ENCODE measurements around the gene ULBP1.
"Not testable (repeated sequence)": the region's sequence is repeated elsewhere in the genome, so short reads cannot be mapped to it uniquely, and the experiment has no call there.

ULBP1 gene

DNA sequence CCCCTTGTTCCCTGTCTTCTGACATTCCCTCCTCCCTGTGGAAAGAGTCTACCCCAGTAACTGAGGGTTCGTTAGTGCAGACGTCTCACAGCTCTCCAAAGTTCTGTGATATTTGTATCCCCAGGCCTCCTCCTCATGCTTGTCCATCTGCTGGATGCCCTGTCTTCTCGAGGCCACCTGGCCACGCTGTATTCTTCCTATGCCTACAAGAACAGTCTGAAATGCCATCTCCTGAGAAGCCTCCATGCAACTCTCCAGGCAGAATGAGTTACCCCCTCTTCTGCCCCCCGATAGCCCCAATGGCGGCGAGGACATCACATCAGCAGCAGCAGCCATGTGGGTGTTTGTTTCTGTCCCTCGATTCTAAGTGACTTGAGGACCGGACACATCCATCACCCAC is 12.6 kb upstream of the ULBP1 start:
- Histone ChIP-seq H3K79me1 (ENCODE audit: low read depth, low read length) (no peaks in the 10 kb centered on the region), H3K14ac (ENCODE audit: low read length) (no peak overlapping the region), H2BK12ac (ENCODE audit: low read length) (no peak overlapping the region), H3K18ac (ENCODE audit: low read length) (no peak overlapping the region), H3K4me2 (ENCODE audit: insufficient read depth, low read length, poor library complexity, severe bottlenecking) (no peak overlapping the region), H3K9ac (ENCODE audit: low read depth, low read length, poor library complexity) (no peak overlapping the region), H3K4me1 (ENCODE audit: control insufficient read depth in 2 of 2, insufficient read depth in 1 of 2, low read depth in 1 of 2, low read length in 2 of 2) (no peaks in the 10 kb centered on the region), H2AK5ac (ENCODE audit: low read depth, low read length) (no peak overlapping the region), H2BK15ac (ENCODE audit: low read length) (no peak overlapping the region), H4K91ac (ENCODE audit: low read depth, low read length, poor library complexity) (no peak overlapping the region), H4K8ac (ENCODE audit: low read depth, low read length) (no peak overlapping the region), H2BK120ac (ENCODE audit: low read depth, low read length) (no peak overlapping the region), H3K9me3 (replicated peaks in 1 of 2; ENCODE audit: control insufficient read depth in 2 of 2, insufficient read depth in 1 of 2, low read depth in 1 of 2, low read length in 2 of 2) (no peaks in the 10 kb centered on the region), H3K4me3 (ENCODE audit: low read length in 2 of 2) (no peak overlapping the region), H3K36me3 (replicated peaks in 1 of 2; ENCODE audit: control insufficient read depth in 2 of 2, insufficient read depth in 2 of 2, low read length in 2 of 2) (no peaks in the 10 kb centered on the region), H3K4ac (ENCODE audit: low read length) (no peak overlapping the region), H2BK5ac (ENCODE audit: low read length) (no peak overlapping the region), H3K27me3 (ENCODE audit: control insufficient read depth in 3 of 3, insufficient read depth in 3 of 3, low read depth in 1 of 3, low read length in 3 of 3) (peaks cover 6 to 84% (median 58%) of the 10 kb centered on the region in 3 experiments), H3K27ac (replicated peaks; ENCODE audit: low read length) (no peak overlapping the region), H3K23ac (ENCODE audit: low read depth, low read length, poor library complexity) (no peak overlapping the region), H2AFZ (ENCODE audit: low read length) (no peak overlapping the region)
- DNase-seq (ENCODE audit: low spot score), result no peak
- no CpG with 5 or more reads among the region's 9 CpGs for WGBS, 2 donors (ENCODE audit: extremely low coverage in 2 of 2, insufficient read length in 2 of 2, insufficient replicate concordance in 1 of 2)

DNA sequence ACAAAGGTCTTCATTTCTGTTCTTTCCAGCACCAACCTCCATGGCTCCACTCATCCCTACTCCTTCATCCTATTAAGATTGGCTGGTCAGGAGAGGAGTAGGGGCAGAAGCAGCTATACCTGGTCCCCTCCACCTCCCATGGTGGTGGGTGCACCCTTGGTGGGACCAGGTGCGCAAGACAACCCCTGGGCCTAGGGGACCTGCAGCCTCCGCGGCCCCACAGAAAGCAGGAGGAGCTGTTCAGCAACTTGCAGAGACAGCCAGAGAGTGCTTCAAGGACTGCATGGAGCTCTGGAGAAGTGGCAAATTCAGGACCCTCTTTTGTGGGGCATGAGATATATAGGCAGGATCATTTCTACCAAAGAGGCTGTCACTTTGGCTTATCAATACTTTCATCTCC is 12.1 kb upstream of the ULBP1 start:
- Histone ChIP-seq H2AFZ (ENCODE audit: low read length) (no peak overlapping the region), H3K23ac (ENCODE audit: low read depth, low read length, poor library complexity) (no peak overlapping the region), H2AK5ac (ENCODE audit: low read depth, low read length) (no peak overlapping the region), H3K9ac (ENCODE audit: low read depth, low read length, poor library complexity) (no peak overlapping the region), H3K4me3 (ENCODE audit: low read length in 2 of 2) (no peak overlapping the region), H3K79me1 (ENCODE audit: low read depth, low read length) (no peaks in the 10 kb centered on the region), H3K27me3 (ENCODE audit: control insufficient read depth in 3 of 3, insufficient read depth in 3 of 3, low read depth in 1 of 3, low read length in 3 of 3) (peaks cover 6 to 86% (median 58%) of the 10 kb centered on the region in 3 experiments), H3K4me2 (ENCODE audit: insufficient read depth, low read length, poor library complexity, severe bottlenecking) (no peak overlapping the region), H2BK5ac (ENCODE audit: low read length) (no peak overlapping the region), H3K36me3 (replicated peaks in 1 of 2; ENCODE audit: control insufficient read depth in 2 of 2, insufficient read depth in 2 of 2, low read length in 2 of 2) (no peaks in the 10 kb centered on the region), H2BK15ac (ENCODE audit: low read length) (no peak overlapping the region), H3K18ac (ENCODE audit: low read length) (no peak overlapping the region), H3K9me3 (replicated peaks in 1 of 2; ENCODE audit: control insufficient read depth in 2 of 2, insufficient read depth in 1 of 2, low read depth in 1 of 2, low read length in 2 of 2) (no peaks in the 10 kb centered on the region), H4K8ac (ENCODE audit: low read depth, low read length) (no peak overlapping the region), H2BK12ac (ENCODE audit: low read length) (no peak overlapping the region), H3K27ac (replicated peaks; ENCODE audit: low read length) (no peak overlapping the region), H2BK120ac (ENCODE audit: low read depth, low read length) (no peak overlapping the region), H3K4ac (ENCODE audit: low read length) (no peak overlapping the region), H4K91ac (ENCODE audit: low read depth, low read length, poor library complexity) (no peak overlapping the region), H3K14ac (ENCODE audit: low read length) (no peak overlapping the region), H3K4me1 (ENCODE audit: control insufficient read depth in 2 of 2, insufficient read depth in 1 of 2, low read depth in 1 of 2, low read length in 2 of 2) (no peaks in the 10 kb centered on the region)
- WGBS, 2 donors (ENCODE audit: extremely low coverage in 2 of 2, insufficient read length in 2 of 2, insufficient replicate concordance in 1 of 2), result no CpG with 5 or more reads among the region's 3 CpGs
- DNase-seq (ENCODE audit: low spot score), result no peak

DNA sequence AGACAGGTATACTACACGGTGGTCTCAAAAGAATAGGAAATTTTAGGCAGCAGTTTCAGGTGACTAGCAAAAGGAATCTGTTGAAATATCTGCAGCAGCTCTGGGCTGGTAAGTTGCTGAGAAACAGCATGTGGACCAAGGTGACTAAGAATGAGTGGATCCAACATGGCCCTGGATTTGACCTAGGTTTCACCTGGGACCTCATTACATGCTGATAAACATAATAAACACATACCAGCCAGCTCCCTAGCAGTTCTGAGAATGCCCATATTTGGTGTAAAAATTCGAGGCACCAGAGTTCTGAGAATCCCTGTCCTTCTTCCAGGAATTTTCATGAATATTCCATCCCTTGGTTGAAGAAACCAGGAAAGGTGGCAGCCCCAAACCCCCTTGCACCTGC is 10.4 kb upstream of the ULBP1 start:
- H3K14ac ChIP-seq (ENCODE audit: low read length); H3K36me3 ChIP-seq (replicated peaks in 1 of 2; ENCODE audit: control insufficient read depth in 2 of 2, insufficient read depth in 2 of 2, low read length in 2 of 2); H3K23ac ChIP-seq (ENCODE audit: low read depth, low read length, poor library complexity); H4K8ac ChIP-seq (ENCODE audit: low read depth, low read length); H3K27ac ChIP-seq (replicated peaks; ENCODE audit: low read length); H3K18ac ChIP-seq (ENCODE audit: low read length); H3K4me1 ChIP-seq (ENCODE audit: control insufficient read depth in 2 of 2, insufficient read depth in 1 of 2, low read depth in 1 of 2, low read length in 2 of 2); H3K4me2 ChIP-seq (ENCODE audit: insufficient read depth, low read length, poor library complexity, severe bottlenecking); H4K91ac ChIP-seq (ENCODE audit: low read depth, low read length, poor library complexity); H3K9me3 ChIP-seq (replicated peaks in 1 of 2; ENCODE audit: control insufficient read depth in 2 of 2, insufficient read depth in 1 of 2, low read depth in 1 of 2, low read length in 2 of 2); H2AFZ ChIP-seq (ENCODE audit: low read length); H2AK5ac ChIP-seq (ENCODE audit: low read depth, low read length); H3K4ac ChIP-seq (ENCODE audit: low read length); H2BK15ac ChIP-seq (ENCODE audit: low read length); DNase-seq (ENCODE audit: low spot score); H2BK12ac ChIP-seq (ENCODE audit: low read length); H2BK5ac ChIP-seq (ENCODE audit: low read length); H3K4me3 ChIP-seq (ENCODE audit: low read length in 2 of 2); H3K79me1 ChIP-seq (ENCODE audit: low read depth, low read length); H3K9ac ChIP-seq (ENCODE audit: low read depth, low read length, poor library complexity); H2BK120ac ChIP-seq (ENCODE audit: low read depth, low read length): not testable (repeated sequence)
- peaks cover 6 to 93% (median 58%) of the 10 kb centered on the region in 3 experiments for H3K27me3 ChIP-seq (ENCODE audit: control insufficient read depth in 3 of 3, insufficient read depth in 3 of 3, low read depth in 1 of 3, low read length in 3 of 3)
- no CpG with 5 or more reads among the region's 2 CpGs for WGBS, 2 donors (ENCODE audit: extremely low coverage in 2 of 2, insufficient read length in 2 of 2, insufficient replicate concordance in 1 of 2)

DNA sequence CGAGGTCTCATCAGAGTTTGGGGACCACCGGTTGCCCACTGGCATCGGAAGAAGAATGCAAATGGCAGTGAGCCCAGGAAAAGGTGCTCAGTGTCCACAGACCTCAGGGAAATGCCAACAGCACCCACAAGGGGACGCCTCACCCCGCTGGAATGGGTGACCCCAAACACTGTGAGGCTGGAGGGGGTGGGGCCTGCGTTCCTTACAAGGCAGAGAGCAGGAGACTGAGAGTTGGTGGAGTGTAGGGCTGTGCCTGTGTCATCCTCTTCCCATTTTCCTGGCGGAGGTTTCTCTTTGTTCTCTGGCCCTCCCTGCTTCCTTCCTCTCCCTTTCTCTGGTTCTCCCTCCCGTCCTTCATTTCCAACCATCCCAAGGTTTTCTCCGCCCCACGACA is 9.8 kb upstream of the ULBP1 start:
- not testable (repeated sequence) for H3K4ac ChIP-seq (ENCODE audit: low read length); H3K23ac ChIP-seq (ENCODE audit: low read depth, low read length, poor library complexity); H3K9ac ChIP-seq (ENCODE audit: low read depth, low read length, poor library complexity); H4K8ac ChIP-seq (ENCODE audit: low read depth, low read length); H3K36me3 ChIP-seq (replicated peaks in 1 of 2; ENCODE audit: control insufficient read depth in 2 of 2, insufficient read depth in 2 of 2, low read length in 2 of 2); H3K79me1 ChIP-seq (ENCODE audit: low read depth, low read length); H4K91ac ChIP-seq (ENCODE audit: low read depth, low read length, poor library complexity); H2BK15ac ChIP-seq (ENCODE audit: low read length); H2BK5ac ChIP-seq (ENCODE audit: low read length); H3K18ac ChIP-seq (ENCODE audit: low read length); H3K9me3 ChIP-seq (replicated peaks in 1 of 2; ENCODE audit: control insufficient read depth in 2 of 2, insufficient read depth in 1 of 2, low read depth in 1 of 2, low read length in 2 of 2); H3K4me1 ChIP-seq (ENCODE audit: control insufficient read depth in 2 of 2, insufficient read depth in 1 of 2, low read depth in 1 of 2, low read length in 2 of 2); H2AFZ ChIP-seq (ENCODE audit: low read length); H3K14ac ChIP-seq (ENCODE audit: low read length); H3K4me2 ChIP-seq (ENCODE audit: insufficient read depth, low read length, poor library complexity, severe bottlenecking); DNase-seq (ENCODE audit: low spot score); H2BK12ac ChIP-seq (ENCODE audit: low read length); H2AK5ac ChIP-seq (ENCODE audit: low read depth, low read length); H3K27ac ChIP-seq (replicated peaks; ENCODE audit: low read length); H2BK120ac ChIP-seq (ENCODE audit: low read depth, low read length); H3K4me3 ChIP-seq (ENCODE audit: low read length in 2 of 2)
- no CpG with 5 or more reads among the region's 10 CpGs for WGBS, 2 donors (ENCODE audit: extremely low coverage in 2 of 2, insufficient read length in 2 of 2, insufficient replicate concordance in 1 of 2)
- H3K27me3 ChIP-seq (ENCODE audit: control insufficient read depth in 3 of 3, insufficient read depth in 3 of 3, low read depth in 1 of 3, low read length in 3 of 3), result peaks cover 6 to 90% (median 58%) of the 10 kb centered on the region in 3 experiments

Measured in neuronal stem cell (in vitro differentiated cells).